EH (cell line): Measurements from ENCODE around the gene WIF1.
A peak's percentile ranks its signal among the peaks of the same experiment; 100 is the strongest.

Source experiments
- DNase-seq: peaks from one replicate; pipeline ENCODE4 v3.0.0-alpha.2; 2015; ENCODE audit warnings: low read depth

The WIF1 gene

GRCh38 chr12:65121956-65122469 lies 908 bp upstream of the WIF1 start:
- no peak for DNase-seq

- no peak for DNase-seq
These were observed 2.0 kb downstream of the WIF1 start for GRCh38 chr12:65119063-65119462.

- no peak for DNase-seq
These were observed 7.5 kb downstream of the WIF1 start for GRCh38 chr12:65113621-65114035.

- DNase-seq, result peak; percentile 5
These were observed 14.2 kb downstream of the WIF1 start for GRCh38 chr12:65106948-65107347.

- DNase-seq, result peak; percentile 5
These were observed 21.0 kb downstream of the WIF1 start for GRCh38 chr12:65100140-65100539.

- DNase-seq, result no peak
These were observed 21.9 kb downstream of the WIF1 start for GRCh38 chr12:65099182-65099581.

- DNase-seq, result no peak
These were observed 22.7 kb downstream of the WIF1 start for GRCh38 chr12:65098364-65098763.

- DNase-seq, result no peak
These were observed 26.4 kb downstream of the WIF1 start for GRCh38 chr12:65094722-65095121.

GRCh38 chr12:65093606-65094005 lies 27.5 kb downstream of the WIF1 start:
- no peak for DNase-seq

- no peak for DNase-seq
These were observed 30.6 kb downstream of the WIF1 start for GRCh38 chr12:65090461-65090860.

GRCh38 chr12:65086236-65086635 lies 34.9 kb downstream of the WIF1 start:
- no peak for DNase-seq

- no peak for DNase-seq
These were observed 36.5 kb downstream of the WIF1 start for GRCh38 chr12:65084579-65084978.

- DNase-seq, result no peak
These were observed 37.5 kb downstream of the WIF1 start for GRCh38 chr12:65083581-65083980.

- no peak for DNase-seq
These were observed 38.7 kb downstream of the WIF1 start for GRCh38 chr12:65082406-65082805.

GRCh38 chr12:65081496-65081895 lies 39.6 kb downstream of the WIF1 start:
- no peak for DNase-seq

- DNase-seq, result no peak
These were observed 46.2 kb downstream of the WIF1 start for GRCh38 chr12:65074932-65075331.

- DNase-seq, result no peak
These were observed 51.8 kb downstream of the WIF1 start for GRCh38 chr12:65069336-65069735.

GRCh38 chr12:65067383-65067782 lies 53.7 kb downstream of the WIF1 start:
- no peak for DNase-seq

- no peak for DNase-seq
These were observed 65.2 kb downstream of the WIF1 start for GRCh38 chr12:65055859-65056258.

GRCh38 chr12:65051218-65051617 lies 69.9 kb downstream of the WIF1 start:
- no peak for DNase-seq

- DNase-seq, result no peak
These were observed 75.8 kb downstream of the WIF1 start for GRCh38 chr12:65045269-65045668.

- no peak for DNase-seq
These were observed 81.8 kb downstream of the WIF1 start for GRCh38 chr12:65039301-65039700.

- no peak for DNase-seq
These were observed 96.0 kb downstream of the WIF1 start for GRCh38 chr12:65025136-65025535.

- DNase-seq, result no peak
These were observed 97.6 kb downstream of the WIF1 start for GRCh38 chr12:65023485-65023884.

- no peak for DNase-seq
These were observed 98.1 kb downstream of the WIF1 start for GRCh38 chr12:65022960-65023359.
